Body of pancreas (tissue), 4 donors: ENCODE results near the gene RDX. TPM values are rescaled to one million over a fixed set of nuclear protein-coding genes. Genes with fewer than 3 reads are reported as not detected.
A peak's percentile ranks its signal among the peaks of the same experiment; 100 is the strongest.

Experiments used
- ATAC-seq: fragments of 150-250 bp; one replicate; pipeline ENCODE4 v1.9.1; 2016
- DNase-seq, 4 donors: peaks; one replicate each; pipeline ENCODE4 v3.0.0-alpha.2; 2019
- H3K27ac ChIP-seq, 4 donors: fragments of 200-600 bp; sonication (generic); 1 replicate in 3 of 4; 2 replicates in 1 of 4; pipeline versions ENCODE4 v1.5.1 to v1.6.1; 2016 to 2019; ENCODE audit warnings: mild to moderate bottlenecking in 1 of 4, mixed read lengths in 1 of 4, moderate library complexity in 1 of 4
- H3K27me3 ChIP-seq, 2 donors: fragments of 200-600 bp; sonication (generic); one replicate each; pipeline ENCODE4 v1.6.0; 2016; ENCODE audit warnings: mild to moderate bottlenecking in 1 of 2
- H3K36me3 ChIP-seq, 2 donors: fragments of 200-600 bp; sonication (generic); replicated peaks in 1 of 2; 2 replicates each; pipeline ENCODE4 v1.5.1; 2016; ENCODE audit warnings: low read depth in 2 of 2; ENCODE audit not compliant: insufficient read depth in 1 of 2
- H3K4me1 ChIP-seq: fragments of 200-600 bp; sonication (generic); one replicate; pipeline ENCODE4 v1.6.0; 2016
- H3K4me3 ChIP-seq, 2 donors: fragments of 200-600 bp; sonication (generic); 1 replicate in 1 of 2; 2 replicates in 1 of 2; pipeline ENCODE4 v1.5.1; 2016 to 2019
- H3K9me3 ChIP-seq, 3 donors: fragments of 200-600 bp; sonication (generic); 1 replicate in 2 of 3; 2 replicates in 1 of 3; pipeline ENCODE4 v1.5.1; 2016
- POLR2A ChIP-seq, 3 donors: fragments of 450-650 bp; IDR thresholded peaks; one replicate each; pipeline ENCODE4 v1.6.1; 2016; ENCODE audit warnings: antibody characterized with exemption in 3 of 3, mild to moderate bottlenecking in 2 of 3
- WGBS, 2 donors: methylation state at CpG; one replicate each; pipeline ENCODE4 v1.1.5; 2017; 5-methylcytosine and 5-hydroxymethylcytosine counted together
- intact Hi-C: fragments of 100-400 bp; cut with DNase I; formaldehyde crosslinking; loops from one replicate; pipeline ENCODE4 v1.15.1; 2023
- total RNA-seq, 2 donors: library from RNA; depleted of rRNA; stranded (reverse); fragments of >200 nt; gene quantifications; one replicate each; pipeline ENCODE4 v1.1.0, GENCODE V29; 2016
- TF ChIP-seq, protein P1 (sequence below), 7 experiments: fragments of 450-650 bp in 4 of 7; fragments of 200-600 bp in 3 of 7; sonication (generic) in 3 of 7; IDR thresholded peaks; one replicate each; pipeline ENCODE4 v1.5.1; 2016 to 2019; ENCODE audit warnings: antibody characterized with exemption in 7 of 7

RDX gene
- total RNA-seq, 2 donors from 2014 or later = 43.8 TPM

DNA sequence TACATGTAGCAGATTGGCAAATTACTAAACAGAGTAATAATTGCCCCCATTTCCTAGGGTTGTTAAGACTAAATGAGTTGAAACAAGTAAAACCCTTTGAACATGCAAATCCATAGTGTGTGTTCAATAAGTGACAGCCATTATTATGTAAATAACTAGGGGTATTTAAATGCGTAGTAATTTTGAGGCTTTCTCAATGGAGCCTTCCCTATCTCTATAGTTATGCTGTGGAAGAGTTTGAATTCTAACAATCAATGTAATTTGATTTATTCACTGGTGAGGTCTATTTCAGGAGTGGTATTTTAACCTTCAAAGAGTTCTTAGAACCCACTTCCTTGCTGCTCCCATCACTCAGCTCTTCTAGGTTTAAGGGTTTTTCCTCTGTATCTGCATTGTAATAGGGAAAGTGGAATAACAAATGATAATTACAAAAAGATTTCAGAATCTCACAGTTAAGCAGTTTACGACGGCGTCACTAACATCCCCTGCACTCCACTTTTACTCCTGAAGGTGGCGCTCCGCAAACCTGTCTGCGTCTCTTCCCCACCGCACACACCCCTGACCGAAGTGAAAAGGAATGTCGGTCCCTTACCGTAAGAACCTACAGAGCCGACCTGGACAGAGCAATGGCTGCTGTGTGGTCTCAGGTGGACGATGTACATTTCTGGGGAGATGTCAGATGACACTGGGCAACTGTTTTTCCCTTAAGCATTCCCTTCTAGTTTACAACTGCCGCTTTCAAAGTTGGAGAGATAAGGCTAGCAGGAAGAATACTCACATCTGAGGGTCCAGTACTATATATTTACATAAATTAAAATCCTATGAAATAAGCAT lies 122.4 kb downstream of the RDX start:
- H3K9me3 ChIP-seq = no peaks in the 10 kb centered on the region
- no peak overlapping the region for H3K27ac ChIP-seq
- TF ChIP-seq, protein P1, sequence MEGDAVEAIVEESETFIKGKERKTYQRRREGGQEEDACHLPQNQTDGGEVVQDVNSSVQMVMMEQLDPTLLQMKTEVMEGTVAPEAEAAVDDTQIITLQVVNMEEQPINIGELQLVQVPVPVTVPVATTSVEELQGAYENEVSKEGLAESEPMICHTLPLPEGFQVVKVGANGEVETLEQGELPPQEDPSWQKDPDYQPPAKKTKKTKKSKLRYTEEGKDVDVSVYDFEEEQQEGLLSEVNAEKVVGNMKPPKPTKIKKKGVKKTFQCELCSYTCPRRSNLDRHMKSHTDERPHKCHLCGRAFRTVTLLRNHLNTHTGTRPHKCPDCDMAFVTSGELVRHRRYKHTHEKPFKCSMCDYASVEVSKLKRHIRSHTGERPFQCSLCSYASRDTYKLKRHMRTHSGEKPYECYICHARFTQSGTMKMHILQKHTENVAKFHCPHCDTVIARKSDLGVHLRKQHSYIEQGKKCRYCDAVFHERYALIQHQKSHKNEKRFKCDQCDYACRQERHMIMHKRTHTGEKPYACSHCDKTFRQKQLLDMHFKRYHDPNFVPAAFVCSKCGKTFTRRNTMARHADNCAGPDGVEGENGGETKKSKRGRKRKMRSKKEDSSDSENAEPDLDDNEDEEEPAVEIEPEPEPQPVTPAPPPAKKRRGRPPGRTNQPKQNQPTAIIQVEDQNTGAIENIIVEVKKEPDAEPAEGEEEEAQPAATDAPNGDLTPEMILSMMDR (IDR thresholded peaks at IDR 0.05) = peak; percentile 52 to 79 (median 71)
- no peak for TF ChIP-seq POLR2A (IDR thresholded peaks at IDR 0.05)
- peak; percentile 82 for ATAC-seq
- H3K4me1 ChIP-seq = peaks cover 8% of the 10 kb centered on the region
- WGBS, 2 donors = 8 to 11% methylated on average over 14 of the region's 14 CpGs
- H3K4me3 ChIP-seq = no peak overlapping the region
- no peaks in the 10 kb centered on the region for H3K36me3 ChIP-seq
- intact Hi-C loops = no loop called here
- peak; percentile 74 to 77 (median 76) for DNase-seq
- no peaks in the 10 kb centered on the region for H3K27me3 ChIP-seq

DNA sequence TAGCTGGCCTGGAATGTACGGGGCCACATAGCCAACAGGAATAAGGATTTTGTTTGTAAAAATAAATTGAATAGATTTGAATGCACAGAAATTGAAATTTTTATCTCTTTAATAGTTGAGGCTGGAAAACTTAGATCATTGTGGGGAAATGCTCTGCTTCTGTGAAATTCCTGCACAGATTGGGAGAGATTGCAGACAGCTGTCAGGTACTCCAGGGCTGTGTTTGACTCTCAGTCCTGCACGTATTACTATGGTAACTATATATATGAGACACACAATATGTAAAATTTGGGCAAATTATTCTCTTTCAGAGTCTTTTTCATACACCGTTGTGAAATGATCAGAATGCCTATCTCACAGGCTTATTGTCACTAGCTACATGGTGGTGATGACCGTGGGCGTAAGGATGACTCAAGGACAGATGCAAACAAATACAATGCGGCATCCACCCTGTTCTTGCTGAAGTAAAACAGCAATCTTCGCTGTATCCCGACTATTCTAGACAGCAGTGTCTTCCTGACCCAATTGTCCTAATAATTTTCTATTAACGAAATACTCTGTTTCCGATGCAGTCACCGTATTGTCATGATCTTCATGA lies 123.8 kb downstream of the RDX start:
- Histone ChIP-seq H3K4me3 (no peak overlapping the region), H3K4me1 (peaks cover 8% of the 10 kb centered on the region), H3K36me3 (no peaks in the 10 kb centered on the region), H3K9me3 (no peaks in the 10 kb centered on the region), H3K27me3 (no peaks in the 10 kb centered on the region), H3K27ac (no peak overlapping the region)
- ATAC-seq (no peak), DNase-seq (no peak)
- 87 to 92% methylated on average over 11 of the region's 11 CpGs for WGBS, 2 donors
- intact Hi-C loops = no loop called here
- TF ChIP-seq POLR2A (IDR thresholded peaks at IDR 0.05) = no peak
- TF ChIP-seq, protein P1 (IDR thresholded peaks at IDR 0.05) = no peak

DNA sequence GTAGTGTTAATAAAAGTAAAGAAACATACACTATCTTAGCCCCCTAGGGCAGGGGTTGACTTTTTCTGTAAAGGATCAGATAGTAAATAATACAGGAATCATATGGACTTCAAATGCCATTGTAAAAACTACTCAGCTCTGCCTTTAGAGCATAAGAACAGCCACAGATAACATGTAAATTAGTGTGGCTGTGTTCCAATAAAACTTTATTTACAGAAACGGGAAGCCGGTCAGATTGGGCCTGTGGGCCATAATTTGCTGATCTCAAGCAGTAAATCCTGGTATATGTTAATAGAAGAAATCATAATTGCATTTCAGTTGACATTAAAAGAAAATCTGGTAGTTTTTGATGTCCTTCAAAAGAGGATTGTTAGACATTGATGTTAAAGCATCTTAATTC lies 126.7 kb downstream of the RDX start:
- TF ChIP-seq, protein P1 (IDR thresholded peaks at IDR 0.05) = no peak
- no peak for TF ChIP-seq POLR2A (IDR thresholded peaks at IDR 0.05)
- H3K27me3 ChIP-seq = no peaks in the 10 kb centered on the region
- H3K36me3 ChIP-seq = peaks cover 0 to under 1% of the 10 kb centered on the region in 2 donors
- no peak for ATAC-seq
- H3K27ac ChIP-seq = no peak overlapping the region
- peaks cover 8% of the 10 kb centered on the region for H3K4me1 ChIP-seq
- H3K9me3 ChIP-seq = no peaks in the 10 kb centered on the region
- H3K4me3 ChIP-seq = no peak overlapping the region
- 44% methylated on average over 2 of the region's 2 CpGs for WGBS, 2 donors
- DNase-seq = no peak
- intact Hi-C loops = no loop called here

DNA sequence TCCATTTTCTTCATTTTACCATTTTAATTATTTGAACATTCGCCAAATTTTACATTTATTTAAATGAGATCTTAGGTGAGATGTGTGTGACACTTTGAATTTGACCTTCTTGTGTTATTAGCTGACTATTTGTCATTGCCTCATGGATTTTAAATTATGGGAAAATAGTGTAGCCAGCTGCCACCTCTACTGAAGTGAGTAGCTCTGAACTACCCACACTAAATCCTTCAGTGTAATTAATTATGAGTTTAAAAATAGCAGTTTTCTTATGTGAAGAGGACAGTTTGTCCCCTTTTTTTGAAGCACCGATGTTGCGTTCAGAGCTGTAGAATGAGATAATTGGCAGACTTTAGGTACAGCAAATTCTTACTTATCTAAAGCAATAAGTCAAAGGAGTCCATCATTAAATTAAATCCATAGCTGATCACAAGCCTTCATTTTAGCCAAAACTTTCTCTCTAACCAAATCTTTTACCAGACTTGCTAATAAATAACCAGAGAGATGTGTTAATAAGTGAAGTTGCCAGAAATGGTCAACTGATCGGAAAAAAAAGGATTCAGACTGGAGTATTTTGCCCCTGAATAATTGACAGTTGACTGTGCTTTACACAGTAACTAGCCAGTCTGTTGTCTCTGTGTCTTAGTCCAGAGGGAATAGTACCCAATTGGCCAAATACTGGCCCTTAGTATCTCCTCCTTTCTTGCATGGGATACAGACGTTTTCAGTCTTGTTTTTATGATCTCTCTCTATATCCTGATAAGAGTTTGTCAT lies 128.2 kb downstream of the RDX start:
- H3K4me3 ChIP-seq = no peak overlapping the region
- intact Hi-C loops = no loop called here
- H3K9me3 ChIP-seq = no peaks in the 10 kb centered on the region
- ATAC-seq (no peak), DNase-seq (no peak)
- no peaks in the 10 kb centered on the region for H3K27me3 ChIP-seq
- H3K27ac ChIP-seq = no peak overlapping the region
- H3K4me1 ChIP-seq = no peaks in the 10 kb centered on the region
- peaks cover 3 to 5% of the 10 kb centered on the region in 2 donors for H3K36me3 ChIP-seq
- 57 to 62% methylated on average over 5 of the region's 5 CpGs for WGBS, 2 donors
- TF ChIP-seq, protein P1 (IDR thresholded peaks at IDR 0.05) = no peak
- TF ChIP-seq POLR2A (IDR thresholded peaks at IDR 0.05) = no peak
